DMS153 treated with DMSO at 0.1 percent for 48 hours (cell line): Measurements from ENCODE around the gene TRIM13.
A peak's percentile ranks its signal among the peaks of the same experiment; 100 is the strongest.

ENCODE experiments used
- DNase-seq: peaks from one replicate; lab custom pipeline; 2025; ENCODE audit not compliant: unreplicated experiment; lab: John Stamatoyannopoulos, UW

The TRIM13 gene

DNA sequence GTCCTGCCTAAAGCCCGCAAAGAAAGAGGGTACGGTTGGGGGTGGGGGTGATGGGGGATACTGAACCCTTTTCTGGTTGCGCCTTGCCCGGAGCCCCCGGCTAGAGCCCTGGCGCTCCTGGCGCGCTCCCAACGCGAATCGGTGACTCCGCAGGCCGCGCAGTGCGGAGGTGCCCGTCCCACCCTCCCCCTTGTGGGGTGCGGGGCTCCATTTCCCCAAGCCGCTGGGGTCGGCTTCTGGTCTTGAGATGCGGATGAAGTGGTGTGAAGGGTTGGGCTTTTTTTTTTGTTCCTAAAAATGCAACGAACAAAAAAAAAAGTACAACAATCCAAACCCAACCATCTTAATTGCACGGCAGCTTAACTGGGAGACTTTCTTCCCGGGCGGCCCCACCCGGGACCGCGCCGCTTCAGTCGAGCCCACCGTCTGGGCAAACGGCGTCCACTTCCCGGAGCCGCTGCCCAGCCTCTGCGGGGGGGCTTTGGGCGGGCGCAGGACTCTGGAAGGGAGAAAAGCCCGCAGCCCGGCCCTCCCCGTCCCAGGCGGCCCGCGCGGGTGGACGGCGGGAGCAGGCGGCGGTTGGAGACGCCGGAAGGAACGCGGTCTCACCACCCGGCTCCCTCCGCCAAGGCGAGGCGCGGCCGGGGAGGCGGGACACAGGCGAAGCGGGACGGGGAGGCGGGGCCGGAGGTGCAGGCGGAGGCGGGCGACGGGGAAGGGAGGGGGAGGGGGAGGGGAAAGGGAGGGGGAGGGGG is 504 bp upstream of the TRIM13 start:
- DNase-seq = peak; percentile 66

DNA sequence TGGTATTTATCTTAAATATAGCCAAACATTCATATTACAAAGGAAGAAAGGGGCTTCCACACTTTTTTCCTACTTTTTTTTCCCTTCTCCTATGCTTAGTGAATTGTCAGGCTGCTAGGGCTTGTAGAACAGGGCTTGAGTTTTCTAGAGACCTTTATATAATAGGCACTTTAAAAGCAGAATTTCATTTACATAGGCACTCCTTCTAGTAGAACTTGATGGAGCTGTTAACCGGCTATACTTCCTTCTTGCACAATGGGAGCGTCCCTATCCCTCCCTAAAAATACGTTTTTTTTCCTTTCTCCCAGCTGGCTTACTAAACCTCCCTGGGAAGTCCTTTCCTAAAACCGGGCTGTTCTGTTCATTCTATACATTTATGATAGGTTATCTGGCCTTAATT is 1.1 kb downstream of the TRIM13 start:
- no peak for DNase-seq

DNA sequence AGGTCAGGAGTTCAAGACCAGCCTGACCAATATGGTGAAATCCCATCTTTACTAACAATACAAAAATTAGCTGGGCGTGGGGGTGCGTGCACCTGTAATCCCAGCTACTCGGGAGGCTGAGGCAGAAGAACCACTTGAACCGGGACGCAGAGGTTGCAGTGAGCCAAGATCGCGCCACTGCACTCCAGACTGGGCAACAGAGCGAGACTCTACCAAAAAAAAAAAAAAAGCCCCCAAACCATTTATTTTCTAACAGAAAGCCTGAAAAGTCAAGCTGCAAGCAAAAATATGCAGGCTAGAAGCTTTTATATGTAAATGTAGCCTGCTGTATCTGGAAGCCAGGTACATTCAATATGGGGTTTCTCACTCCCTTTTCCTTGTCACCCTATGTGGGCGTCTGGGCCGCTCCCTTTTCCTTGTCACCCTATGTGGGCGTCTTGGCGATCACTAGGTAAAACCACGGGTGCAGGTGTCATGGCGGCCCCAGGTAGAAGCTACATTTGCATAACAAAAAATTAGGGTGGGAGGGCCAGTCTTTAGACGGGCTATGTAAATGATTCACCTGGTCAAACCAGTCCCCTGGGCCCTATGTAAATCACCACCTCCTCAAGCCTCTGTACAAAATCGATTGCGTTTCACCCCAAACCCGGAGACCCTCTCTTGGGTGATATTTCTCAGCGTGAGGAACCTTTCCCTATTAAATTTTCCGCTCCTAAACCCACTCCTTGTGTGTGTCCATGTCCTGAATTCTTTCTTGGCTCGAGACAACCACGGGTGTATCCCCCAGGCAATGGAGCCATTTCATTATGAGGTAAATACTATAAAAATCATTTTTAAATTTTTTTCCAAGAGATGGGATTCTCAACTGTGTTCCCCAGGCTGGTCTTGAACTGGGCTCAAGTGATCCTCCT is 2.1 kb downstream of the TRIM13 start:
- no peak for DNase-seq

DNA sequence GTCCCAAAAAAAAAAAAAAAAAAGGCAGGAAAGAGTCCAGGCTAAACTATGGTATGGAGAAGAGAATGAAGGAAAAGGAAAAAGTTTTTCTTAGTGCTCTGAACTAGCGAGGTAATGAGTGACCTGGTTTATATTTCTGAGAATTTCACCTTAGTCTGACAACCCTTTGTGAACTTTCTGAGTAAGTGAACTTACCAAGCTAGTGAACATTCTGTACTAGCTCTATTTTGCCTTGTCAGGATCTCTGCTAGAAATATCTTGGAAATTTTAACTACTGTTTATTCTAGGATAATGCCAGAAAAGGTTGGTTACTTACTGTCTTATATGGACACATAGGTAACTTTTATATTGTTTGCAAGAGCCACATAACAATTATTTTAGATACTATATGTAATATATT is 4.4 kb downstream of the TRIM13 start:
- no peak for DNase-seq

DNA sequence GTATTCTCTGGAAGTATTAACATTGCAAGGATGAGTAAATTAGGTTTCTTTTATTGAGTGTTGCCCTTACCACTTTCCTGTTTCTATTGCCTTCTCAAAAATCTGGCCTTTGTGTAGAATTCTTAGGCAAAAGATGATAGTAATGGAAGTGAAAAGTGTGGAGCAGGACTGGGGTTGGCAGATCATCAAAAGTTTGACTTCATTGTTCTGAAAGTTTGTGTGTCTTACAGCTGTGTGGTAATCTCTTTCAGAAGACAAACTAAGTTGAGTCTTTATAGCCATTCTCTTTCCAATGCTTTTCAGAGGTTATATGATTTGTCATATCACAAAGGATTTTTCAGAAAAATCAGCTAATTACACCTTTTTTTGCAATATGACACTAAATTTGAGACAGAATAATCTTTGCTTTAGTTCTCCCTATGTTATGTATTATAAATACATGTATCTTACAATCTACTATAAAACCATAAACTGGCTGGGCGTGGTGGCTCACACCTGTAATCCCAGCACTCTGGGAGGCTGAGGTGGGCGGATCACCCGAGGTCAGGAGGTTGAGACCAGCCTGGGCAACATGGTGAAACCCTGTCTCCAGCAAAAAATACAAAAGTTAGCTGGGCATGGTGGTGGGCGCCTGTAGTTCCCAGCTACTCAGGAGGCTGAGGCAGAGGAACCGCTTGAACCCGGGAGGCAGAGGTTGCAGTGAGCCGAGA is 9.7 kb downstream of the TRIM13 start:
- DNase-seq = no peak

DNA sequence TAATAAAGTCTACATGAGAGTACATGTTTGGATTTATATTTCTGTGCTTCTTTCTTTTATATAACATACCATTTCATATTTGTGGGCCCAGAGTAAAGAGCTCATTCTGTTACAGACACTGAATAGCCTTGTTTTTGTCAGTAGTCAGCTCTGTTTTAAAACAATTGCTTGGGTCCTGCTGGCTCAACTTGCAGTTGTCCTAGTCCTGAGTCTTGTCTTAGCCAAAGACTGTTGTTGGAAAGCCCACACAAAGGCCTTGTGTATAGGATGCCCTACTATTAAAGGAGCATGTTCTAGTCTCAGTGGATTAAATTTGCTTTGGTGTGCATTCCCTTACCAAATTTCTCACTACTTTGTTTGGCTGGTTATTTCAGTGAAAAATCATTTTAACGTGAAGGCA is 14.6 kb downstream of the TRIM13 start:
- DNase-seq = no peak

DNA sequence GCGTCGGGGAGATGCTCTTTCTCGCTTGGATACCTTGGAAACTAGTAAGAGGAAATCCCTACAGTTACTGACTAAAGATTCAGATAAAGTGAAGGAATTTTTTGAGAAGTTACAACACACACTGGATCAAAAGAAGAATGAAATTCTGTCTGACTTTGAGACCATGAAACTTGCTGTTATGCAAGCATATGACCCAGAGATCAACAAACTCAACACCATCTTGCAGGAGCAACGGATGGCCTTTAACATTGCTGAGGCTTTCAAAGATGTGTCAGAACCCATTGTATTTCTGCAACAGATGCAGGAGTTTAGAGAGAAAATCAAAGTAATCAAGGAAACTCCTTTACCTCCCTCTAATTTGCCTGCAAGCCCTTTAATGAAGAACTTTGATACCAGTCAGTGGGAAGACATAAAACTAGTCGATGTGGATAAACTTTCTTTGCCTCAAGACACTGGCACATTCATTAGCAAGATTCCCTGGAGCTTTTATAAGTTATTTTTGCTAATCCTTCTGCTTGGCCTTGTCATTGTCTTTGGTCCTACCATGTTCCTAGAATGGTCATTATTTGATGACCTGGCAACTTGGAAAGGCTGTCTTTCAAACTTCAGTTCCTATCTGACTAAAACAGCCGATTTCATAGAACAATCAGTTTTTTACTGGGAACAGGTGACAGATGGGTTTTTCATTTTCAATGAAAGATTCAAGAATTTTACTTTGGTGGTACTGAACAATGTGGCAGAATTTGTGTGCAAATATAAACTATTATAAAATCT is 15.7 kb downstream of the TRIM13 start:
- no peak for DNase-seq

DNA sequence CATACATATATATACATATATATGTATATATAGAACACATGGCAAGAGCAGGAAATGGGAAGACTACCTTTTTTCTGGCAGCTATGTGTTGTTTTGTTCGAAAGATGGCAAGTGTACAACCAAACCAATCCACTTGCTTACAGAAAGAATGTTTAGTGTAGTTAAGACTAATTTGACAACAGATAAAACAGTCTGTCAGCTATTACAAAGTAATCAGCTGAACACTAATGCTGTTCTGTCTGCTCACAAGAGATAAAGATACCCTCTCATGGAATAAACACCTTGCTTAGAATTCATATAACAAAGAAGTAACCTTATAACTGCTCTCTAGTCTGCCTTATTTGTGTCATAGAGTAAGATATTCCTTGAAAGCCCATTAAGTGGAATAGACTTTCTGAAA is 17.5 kb downstream of the TRIM13 start:
- DNase-seq = no peak

DNA sequence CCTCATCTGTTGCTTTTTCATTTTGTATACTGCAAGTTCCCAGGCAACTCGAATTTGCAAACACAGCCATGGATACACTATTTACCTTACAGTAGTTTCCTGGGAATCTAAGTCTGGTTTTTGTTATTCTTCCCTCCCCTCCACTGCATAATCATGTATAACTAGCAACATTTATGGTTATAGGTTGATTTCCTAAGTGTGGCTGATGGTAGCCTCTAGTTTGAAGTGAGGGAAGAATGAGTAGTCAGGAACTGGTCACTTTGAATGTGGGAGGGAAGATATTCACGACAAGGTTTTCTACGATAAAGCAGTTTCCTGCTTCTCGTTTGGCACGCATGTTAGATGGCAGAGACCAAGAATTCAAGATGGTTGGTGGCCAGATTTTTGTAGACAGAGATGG is 18.4 kb downstream of the TRIM13 start, which contains the start of gene KCNRG:
KCNRG (plus strand) TSS at position 187 of the 400 bp plus-strand sequence; CDS start at position 237, 50 bp downstream.
- DNase-seq = no peak

DNA sequence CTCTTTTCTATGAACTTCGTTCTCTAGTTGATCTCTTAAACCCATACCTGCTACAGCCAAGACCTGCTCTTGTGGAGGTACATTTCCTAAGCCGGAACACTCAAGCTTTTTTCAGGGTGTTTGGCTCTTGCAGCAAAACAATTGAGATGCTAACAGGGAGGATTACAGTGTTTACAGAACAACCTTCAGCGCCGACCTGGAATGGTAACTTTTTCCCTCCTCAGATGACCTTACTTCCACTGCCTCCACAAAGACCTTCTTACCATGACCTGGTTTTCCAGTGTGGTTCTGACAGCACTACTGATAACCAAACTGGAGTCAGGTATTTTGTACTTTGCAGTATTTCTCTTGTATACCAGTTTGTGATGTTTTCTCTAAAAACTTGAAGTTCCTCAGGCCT is 18.9 kb downstream of the TRIM13 start:
- DNase-seq = no peak

DNA sequence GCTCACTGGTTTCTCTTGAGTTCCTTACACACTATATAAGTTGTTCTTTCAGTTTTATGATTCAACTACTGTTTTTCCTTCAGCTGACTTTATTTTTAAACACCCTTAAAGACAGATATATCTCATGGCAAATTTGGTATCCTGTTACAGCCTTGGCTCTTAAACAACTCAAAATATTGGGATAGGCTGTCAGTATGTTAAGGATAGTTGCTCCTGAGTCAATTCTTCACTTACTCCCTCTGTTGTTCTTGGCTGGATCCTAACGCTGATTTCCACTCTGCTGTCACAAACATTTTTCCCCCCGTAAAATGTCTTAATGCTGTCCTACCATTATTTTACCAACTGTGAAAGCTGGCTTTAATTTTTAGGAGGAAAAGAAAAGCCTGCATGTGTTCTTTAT is 19.6 kb downstream of the TRIM13 start:
- DNase-seq = no peak

DNA sequence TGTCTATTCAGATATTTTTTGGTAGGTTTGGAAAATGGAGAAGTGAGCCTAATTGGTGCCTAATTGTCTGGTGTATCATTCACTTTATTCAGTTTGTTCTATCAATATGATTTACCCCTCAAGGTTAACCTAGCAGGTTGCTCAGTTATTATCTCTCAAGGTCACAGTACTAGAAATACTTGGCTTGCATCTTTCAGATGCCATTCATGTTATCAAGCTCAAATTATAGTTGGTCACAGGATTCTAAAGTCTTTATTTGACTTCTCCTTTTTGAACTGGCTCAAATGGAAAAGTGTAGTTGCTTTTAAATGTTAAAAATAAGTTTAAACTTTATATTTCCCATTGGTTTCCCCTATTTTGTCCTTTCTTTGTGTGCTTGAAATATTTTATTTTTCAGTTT is 21.0 kb downstream of the TRIM13 start:
- no peak for DNase-seq

DNA sequence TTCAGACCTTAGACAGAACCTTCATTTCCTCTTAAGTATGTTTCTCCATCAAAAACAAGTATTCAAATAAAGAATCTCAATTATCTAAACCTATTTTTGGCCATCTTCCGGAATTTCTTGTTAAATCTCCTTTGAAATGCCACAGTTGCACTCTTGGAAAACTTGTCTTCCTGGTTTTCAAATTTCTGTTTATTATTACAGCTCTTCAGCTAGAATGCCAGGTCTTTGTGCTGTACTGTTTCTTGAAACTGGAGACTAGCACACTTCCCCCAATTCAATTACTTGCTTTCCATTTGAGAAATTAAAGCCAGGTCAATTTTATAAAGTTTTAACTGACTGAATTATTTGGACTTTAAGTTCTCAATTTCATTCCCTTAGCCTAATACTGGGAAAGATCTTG is 28.6 kb downstream of the TRIM13 start:
- no peak for DNase-seq

DNA sequence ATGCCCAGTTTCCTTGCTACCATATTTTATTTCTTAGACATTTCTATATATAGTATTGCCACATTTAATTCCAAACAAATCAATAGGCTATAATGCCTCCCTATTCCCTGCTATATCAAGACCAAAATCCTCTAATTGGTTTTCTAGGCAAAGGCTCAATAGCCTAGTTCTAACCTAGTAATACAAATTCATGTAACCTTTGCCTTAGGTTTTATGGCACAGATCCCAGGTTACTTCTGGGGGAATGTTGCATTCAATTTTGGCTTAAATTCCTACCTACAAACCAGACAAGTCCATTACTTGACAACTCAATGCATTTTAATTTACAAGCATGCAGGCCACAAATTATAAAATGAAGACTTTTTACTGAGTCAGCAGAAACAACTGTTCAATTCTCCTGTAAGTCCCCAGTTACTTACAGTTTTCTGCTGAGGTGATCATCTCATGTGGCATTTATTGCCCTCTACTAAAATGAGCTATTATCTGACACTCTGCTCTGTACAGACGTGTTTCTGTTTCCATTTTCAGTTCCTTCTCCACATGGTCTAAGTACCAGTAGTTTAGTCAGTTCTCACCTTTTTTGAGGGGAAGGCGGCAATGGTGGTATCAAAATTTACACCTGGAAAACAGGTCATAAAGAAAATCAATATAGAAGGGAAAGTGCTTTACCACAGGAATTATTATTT is 30.1 kb downstream of the TRIM13 start:
- no peak for DNase-seq

DNA sequence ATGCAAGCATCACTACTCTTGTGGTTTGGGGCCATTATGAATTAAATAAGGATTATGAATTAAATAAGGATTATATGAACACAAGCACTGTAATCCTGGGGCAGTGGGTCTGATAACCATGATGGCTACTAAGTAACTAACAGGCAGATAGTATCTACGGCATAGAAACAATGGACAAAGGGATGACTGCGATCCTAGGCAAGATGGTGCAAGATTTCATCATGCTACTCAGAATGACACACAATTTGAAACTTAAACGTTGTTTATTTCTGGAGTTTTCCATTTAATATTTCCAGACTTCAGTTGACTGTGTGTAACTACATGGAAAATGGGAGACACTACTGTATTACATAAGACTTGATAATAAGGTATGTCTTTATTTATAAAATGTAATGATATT is 33.5 kb downstream of the TRIM13 start:
- no peak for DNase-seq

DNA sequence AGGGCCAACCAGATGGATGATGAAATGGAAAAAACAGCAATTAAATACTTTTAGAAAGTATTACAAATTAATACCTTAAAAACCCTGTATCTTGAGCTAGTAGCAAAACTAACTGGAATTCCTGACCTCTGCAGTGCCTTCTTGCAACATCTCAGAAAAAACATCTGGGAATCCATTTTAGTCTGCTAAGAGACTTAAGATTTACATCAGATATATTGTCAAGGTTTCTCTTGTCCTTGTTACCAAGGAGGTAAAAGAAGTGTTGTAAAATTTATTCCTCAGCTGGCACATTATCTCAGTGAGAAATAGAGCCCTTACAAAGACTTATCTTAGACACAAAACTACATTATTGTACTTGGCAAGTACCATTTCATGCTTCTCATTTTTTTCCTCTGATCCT is 36.9 kb downstream of the TRIM13 start:
- no peak for DNase-seq

DNA sequence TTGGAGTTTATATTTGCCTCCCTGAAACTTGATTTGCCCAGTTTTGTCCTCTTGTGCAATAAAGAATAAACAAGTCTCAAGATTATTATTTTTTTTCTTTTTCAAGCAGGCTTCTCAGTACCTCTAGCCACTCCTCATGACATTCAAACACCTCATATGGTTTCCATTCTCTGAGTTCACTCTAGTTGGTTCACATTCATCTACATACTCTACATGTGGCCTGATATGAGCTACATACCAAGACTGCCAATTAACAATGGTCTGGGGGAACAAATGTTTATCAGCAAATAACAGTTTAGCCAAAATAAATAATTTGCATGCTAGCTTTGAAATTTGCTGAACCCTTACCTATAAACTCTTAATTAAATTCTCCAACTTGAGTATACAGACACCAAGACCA is 40.9 kb downstream of the TRIM13 start:
- DNase-seq = no peak

DNA sequence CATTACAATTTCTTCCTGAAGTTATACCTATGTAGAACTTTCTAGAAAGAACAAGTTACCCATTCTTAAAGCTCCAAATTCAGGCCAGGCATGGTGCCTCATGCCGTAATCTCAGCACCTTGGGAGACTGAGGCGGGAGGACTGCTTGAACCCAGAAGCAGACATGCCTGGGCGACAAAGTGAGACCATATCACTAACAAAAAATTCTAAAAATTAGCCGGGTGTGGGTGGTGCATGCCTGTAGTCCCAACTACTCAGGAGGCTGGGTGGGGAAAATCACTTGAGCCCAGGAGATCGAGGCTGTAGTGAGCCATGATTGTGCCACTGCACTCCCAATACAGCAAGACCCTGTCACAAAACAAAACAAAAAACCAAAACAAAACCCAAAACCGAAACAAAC is 41.4 kb downstream of the TRIM13 start:
- no peak for DNase-seq

DNA sequence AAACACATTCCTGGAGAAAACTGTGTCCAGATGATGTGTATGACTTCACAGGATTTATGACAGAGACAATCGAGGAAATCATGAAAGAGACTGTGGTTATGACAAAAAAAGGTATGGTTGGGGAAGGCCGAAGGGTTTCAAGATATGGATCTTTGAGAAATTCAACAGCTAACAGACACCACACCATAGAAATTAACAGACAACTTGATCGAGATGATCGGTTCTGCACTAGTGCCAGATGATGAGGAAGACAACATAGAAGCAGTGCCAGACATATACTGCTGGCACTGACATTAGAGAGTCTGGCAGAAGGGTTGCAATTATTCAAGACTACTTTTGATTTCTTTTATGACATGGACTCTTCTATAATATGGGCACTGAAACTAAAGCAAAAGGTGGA is 55.6 kb downstream of the TRIM13 start:
- DNase-seq = no peak

DNA sequence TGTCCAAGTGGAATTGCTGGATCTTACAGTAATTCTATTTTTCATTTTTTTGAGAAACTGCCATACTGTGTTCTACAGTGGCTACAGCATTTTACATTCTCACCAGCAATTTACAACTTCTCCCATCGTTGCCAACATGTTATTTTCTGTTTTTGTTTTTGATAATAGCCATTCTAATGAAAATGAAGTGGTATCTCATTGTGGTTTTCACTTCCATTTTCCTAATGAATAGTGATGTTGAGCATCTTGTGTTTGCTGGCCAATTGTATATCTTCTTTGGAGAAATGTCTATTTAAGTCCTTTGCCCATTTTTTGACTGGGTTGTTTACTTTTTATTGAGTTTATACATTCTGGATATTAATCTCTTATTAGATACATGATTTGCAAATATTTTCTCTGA is 57.0 kb downstream of the TRIM13 start:
- DNase-seq = no peak
